Measurements from ENCODE around the gene CCL16. TPM values are rescaled to one million over a fixed set of nuclear protein-coding genes. Genes with fewer than 3 reads are reported as not detected.
"Not testable (repeated sequence)": the region's sequence is repeated elsewhere in the genome, so short reads cannot be mapped to it uniquely, and the experiment has no call there.

Gene CCL16
- total and polyA plus RNA-seq, 2 of the 4 experiments (the other 2 are of a cell fraction): not detected

DNA sequence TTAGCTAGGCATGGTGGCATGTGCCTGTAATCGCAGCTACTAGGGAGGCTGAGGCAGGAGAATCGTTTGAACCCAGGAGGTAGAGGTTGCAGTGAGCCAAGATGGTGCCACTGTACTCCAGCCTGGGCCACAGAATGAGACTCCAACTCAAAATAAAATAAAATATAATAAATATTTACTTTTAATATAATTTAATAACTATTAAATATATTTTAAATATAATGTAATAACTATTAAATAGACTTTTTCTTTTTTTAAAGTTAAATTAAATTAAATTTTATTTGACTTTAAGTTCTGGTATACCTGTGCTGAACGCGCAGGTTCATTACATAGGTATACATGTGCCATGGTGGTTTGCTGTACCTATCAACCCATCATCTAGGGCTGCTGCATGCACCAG lies 34.6 kb upstream of the CCL16 start:
- H2BK5ac ChIP-seq (ENCODE audit: low read depth, low read length, poor library complexity, severe bottlenecking); H4K20me1 ChIP-seq (ENCODE audit: insufficient read depth, low read length); H3K36me3 ChIP-seq (ENCODE audit: control insufficient read depth, insufficient read depth, low read length); H2BK20ac ChIP-seq (ENCODE audit: low read depth, low read length); H3K9ac ChIP-seq (ENCODE audit: low read depth, low read length); H4K5ac ChIP-seq (ENCODE audit: low read depth, low read length); POLR2A ChIA-PET (ENCODE audit: unreplicated experiment); H3K14ac ChIP-seq (replicated peaks; ENCODE audit: low read depth, low read length); H3K27me3 ChIP-seq (ENCODE audit: control insufficient read depth, insufficient read depth, low read length); H3K23ac ChIP-seq (ENCODE audit: low read depth, low read length); H3K18ac ChIP-seq (ENCODE audit: low read depth, low read length); H3K27ac ChIP-seq (ENCODE audit: insufficient read depth, low read length); CTCF ChIA-PET; H3K4ac ChIP-seq (ENCODE audit: low read depth, low read length); dilution Hi-C loops (cut with HindIII; ENCODE audit: low sequenced_read_pairs, unreplicated experiment); H3K9me3 ChIP-seq (ENCODE audit: control insufficient read depth, insufficient read depth, low read length); H4K91ac ChIP-seq (ENCODE audit: insufficient read depth, low read depth, low read length); H2AK9ac ChIP-seq (replicated peaks; ENCODE audit: low read depth, low read length, poor library complexity); H3K4me2 ChIP-seq (ENCODE audit: low read depth, low read length); BruUV-seq (replicated peaks); H2AK5ac ChIP-seq (ENCODE audit: low read depth, low read length); H2AFZ ChIP-seq (replicated peaks; ENCODE audit: low read length, poor library complexity); H3K79me1 ChIP-seq (ENCODE audit: low read depth in 1 of 2, low read length in 2 of 2); H3K4me3 ChIP-seq (ENCODE audit: insufficient read depth, low read depth, low read length); H3K4me1 ChIP-seq (ENCODE audit: control insufficient read depth, insufficient read depth, low read length); DNase-seq; ATAC-seq (ENCODE audit: low read depth); in situ Hi-C loops (cut with MboI; ENCODE audit: low sequenced_read_pairs); H2BK15ac ChIP-seq (ENCODE audit: low read depth, low read length); H2BK120ac ChIP-seq (ENCODE audit: low read depth, low read length); H3K56ac ChIP-seq (ENCODE audit: extremely low read depth, insufficient read depth, low read length); H3K9me1 ChIP-seq (ENCODE audit: insufficient read depth, low read length); H4K8ac ChIP-seq (ENCODE audit: low read depth in 2 of 2, low read length in 2 of 2): not testable (repeated sequence)
- intact Hi-C loops (cut with micrococcal nuclease): loop anchor here (2.0 kb wide), 1 partner anchor 19 kb away; no protein-coding TSS in a partner anchor
- no CpG with 5 or more reads among the region's 4 CpGs for WGBS, 2 experiments (ENCODE audit: extremely low coverage in 2 of 2, insufficient read length in 1 of 2)
